Putamen (tissue), 1 donor: ENCODE data around the gene MEGF9.

Experiments used
- DNase-seq: peaks from one replicate; pipeline ENCODE4 v3.0.0-alpha.2; 2016; ENCODE audit warnings: low spot score

The MEGF9 gene

GRCh38 chr9:120730654-120731514 is 16.6 kb upstream of the MEGF9 start:
- no peak for DNase-seq

DNA sequence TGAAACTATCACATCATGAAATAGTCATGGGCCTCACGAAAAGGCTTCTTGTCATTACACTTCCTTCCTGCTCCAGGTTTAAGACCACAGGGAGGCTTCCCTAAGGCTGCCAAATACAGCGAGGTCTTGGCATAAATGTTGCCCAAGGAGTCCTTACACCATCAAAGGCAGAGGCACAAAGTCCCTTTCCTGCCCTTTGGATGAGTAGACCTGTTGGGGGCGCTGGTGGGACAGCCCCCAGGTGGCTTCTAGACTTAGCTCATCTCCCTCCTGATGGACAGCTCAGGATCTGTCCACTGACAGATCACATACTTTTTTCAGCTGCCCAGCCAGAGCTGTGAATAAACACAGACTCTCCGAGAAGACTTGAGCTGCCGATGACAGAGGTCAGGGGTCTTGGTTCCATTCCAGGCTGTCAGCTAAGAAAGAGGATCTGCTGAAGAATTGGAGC is 15.5 kb upstream of the MEGF9 start:
- DNase-seq: no peak

DNA sequence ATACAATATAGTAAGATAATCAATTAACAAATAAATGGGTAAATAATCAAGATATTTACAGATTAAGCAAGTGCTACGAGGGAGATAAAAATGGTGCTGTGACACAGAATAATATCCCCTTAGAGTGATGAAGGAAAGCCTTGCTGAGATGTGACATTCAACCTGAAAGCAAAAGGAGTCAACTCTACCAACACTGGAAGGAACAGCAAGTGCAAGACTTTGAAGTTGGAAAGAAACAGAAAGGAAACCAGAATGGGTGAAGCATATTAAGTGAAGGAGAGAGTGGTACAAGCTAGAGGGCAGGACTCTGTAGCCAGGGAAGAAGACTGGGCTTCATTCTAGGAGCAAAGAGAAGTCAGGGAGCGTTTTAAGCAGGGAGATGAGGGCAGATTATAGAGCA is 12.2 kb upstream of the MEGF9 start:
- no peak for DNase-seq

DNA sequence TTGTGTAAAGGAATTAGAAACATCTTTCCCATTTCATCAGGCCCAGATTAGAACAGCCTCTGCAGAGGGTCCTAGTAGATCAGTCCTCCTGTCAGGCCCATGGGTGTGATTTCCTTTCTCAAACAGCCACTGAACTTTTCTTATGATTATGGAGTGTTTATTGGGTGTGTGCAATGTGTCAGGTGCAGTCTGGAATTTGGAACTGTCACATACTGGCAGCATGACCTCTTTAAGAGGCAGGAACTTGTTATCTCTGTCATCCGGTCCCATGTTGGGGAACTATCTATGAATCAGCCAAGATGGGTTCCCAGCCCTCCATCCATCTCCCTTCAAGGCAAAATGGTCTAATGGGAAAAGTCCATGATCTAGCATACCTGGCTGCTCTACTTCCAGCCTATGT is 11.6 kb upstream of the MEGF9 start:
- DNase-seq: no peak

DNA sequence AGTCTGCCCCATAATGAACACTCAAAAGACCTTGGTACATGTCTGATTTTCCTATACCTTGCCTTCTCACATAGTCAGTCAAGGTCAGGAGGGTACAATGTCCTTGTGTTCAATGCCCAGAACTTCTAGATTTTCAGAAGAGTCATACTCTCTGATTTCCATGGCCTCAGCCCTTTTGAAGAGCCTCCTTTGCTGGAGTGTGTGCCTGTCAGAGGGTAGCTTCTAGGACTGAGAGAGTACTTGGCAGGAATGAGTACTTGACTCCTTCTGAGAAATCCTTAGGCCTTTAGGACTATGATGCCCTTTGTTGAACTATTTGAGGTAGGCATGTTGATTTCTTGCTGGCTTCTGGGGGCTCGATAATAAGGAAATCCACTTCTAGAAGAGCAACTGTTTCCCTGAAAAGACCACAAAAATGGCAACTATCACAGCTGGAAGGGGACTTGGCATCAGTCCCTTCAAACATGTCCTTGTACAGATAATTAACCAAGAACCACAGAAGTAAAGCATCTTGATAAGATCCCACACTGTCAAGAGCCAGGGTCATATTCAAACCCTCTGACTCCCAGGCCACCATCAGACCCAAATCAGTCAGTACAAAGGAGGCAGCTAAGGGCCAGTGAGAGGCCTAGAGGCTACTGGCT is 10.6 kb upstream of the MEGF9 start:
- DNase-seq: no peak

- DNase-seq: no peak
Observed at GRCh38 chr9:120723565-120723964, 9.3 kb upstream of the MEGF9 start.

DNA sequence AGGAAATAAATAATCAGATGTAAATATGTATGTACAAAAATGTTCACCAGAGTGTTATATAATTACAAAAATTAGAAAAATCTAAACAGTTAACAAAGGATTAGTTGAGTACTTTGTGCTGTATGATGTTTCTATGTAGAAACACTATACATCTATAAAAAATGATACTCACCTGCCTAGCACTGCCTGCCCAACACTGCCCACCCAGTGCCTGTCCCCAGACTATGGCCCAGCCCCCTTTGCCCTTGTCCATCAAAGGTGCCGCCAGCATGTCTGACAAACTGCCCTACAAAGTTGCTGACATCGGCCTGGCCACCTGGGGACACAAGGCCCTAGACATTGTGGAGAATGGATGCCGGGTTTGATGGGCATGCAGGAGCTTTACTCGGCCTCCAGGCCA is 6.1 kb upstream of the MEGF9 start:
- DNase-seq: no peak

DNA sequence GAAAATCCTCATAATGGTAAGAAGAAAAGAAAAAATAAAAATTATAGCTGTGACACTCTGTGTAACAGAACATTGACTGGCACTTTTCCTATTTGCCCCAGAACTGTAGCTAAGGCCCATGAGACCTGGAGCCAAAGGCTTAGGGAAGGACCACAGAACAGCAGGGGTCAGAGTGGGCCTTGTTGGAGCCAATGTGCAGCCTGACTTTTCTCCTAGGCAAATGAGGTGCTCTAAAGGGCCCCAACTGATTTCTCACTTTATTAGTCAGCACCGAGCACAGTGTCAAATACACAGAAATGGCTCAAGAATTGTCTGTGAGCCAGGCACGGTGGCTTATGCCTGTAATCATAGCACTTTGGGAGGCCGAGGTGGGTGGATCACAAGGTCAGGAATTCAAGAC is 4.0 kb upstream of the MEGF9 start:
- DNase-seq: no peak

GRCh38 chr9:120717176-120717575 is 2.9 kb upstream of the MEGF9 start:
- no peak for DNase-seq

DNA sequence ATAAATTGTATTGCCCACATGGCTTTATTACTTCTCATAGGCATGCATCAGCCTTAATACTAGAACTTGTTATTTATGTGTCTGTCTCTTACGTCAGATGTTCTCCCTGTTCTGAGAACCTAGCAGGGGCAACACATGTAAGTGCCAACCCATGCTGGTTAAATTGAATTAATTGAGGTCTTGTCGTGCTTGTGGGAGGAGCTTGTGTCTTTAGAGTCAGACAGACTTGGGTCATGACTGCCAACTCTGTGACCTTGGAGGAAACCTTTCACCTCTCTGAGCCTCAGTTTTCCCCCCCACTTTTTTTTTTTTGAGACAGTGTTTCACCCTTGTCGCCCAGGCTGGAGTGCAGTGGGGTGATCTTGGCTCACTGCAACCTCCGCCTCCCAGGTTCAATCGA is 2.2 kb upstream of the MEGF9 start:
- DNase-seq: no peak

DNA sequence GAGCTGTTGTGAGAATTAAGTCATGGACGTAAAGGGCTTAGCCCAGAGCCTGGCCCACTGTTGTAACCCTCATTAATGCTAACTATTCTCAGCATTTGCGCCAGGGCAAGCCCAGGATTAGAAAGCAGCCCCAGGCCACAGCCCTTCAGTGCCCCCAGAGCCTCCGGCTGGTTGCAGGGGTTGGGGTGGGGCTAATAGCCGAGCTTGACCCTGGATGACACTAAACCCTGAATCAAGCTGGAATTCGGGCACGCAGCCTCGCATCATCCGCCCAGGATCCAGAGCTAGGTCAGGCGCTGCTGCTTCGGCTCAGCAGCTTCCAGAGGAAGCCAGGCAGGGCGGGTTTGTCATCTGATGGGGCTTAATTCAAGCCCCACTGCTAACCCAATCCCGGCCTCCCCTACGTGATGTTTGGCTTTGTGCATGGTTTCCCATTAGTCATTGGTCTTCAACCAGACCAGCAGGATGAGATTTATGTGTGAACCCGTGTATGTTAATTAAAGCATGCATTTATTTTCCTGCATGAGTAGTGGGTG is 1.2 kb upstream of the MEGF9 start:
- DNase-seq: no peak

- DNase-seq: no peak
Observed at GRCh38 chr9:120714846-120715388, 647 bp upstream of the MEGF9 start.

GRCh38 chr9:120713257-120714087 is 798 bp downstream of the MEGF9 start:
- DNase-seq: no peak

GRCh38 chr9:120712539-120713031 is 1.7 kb downstream of the MEGF9 start:
- no peak for DNase-seq

- no peak for DNase-seq
Observed at GRCh38 chr9:120711841-120712538, 2.3 kb downstream of the MEGF9 start.

DNA sequence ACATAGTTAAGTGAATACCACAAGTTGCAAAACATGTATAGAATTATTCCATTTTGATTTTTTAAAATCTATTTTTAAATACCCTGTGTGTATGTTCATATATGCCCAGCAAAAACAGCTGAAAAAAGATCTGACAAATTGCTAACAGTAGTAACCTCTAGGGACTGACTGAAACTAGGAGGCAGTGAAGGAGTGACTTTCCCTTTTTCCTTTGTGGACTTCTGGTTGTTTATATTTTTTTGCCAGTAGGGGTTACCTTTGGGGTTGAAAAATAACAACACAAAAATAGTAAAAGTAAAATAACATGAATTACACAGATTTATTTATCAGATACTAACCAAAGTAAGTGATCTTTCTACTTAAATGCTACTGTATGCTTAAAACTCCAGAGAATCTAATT is 2.9 kb downstream of the MEGF9 start:
- no peak for DNase-seq

- peak; percentile 81 for DNase-seq
Observed at GRCh38 chr9:120710110-120710981, 3.9 kb downstream of the MEGF9 start.

DNA sequence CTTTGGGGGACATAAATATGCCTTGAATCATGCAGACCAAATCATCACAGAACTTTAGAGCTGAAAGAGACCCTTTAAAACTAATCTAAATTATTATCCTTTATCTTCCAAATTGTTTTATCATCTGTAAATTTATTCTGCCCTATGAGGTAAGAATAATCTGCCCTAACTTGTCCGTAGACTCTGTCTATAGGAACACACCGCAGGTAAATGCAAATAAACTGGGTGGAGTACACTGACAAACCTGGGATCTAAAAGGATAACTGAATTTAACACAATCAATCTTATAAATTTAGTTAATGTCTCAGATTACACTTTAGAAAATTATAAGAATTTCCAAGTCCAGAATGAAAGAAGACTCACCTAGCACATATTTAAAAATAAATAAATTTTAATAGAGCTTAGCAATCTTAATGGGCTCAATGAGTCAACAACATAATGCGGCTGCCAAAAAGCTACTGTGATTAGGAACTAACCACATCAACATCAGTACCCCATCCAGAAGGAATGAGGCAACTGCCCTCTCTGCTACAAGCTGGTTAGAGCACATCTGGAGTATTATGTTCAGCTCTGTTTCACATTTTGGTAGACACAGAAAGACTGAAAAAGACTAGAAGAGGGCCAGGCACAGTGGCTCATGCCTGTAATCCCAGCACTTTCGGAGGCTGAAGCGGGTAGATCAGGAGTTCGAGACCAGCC is 5.6 kb downstream of the MEGF9 start:
- DNase-seq: no peak

GRCh38 chr9:120707170-120707569 is 7.1 kb downstream of the MEGF9 start:
- DNase-seq: no peak

DNA sequence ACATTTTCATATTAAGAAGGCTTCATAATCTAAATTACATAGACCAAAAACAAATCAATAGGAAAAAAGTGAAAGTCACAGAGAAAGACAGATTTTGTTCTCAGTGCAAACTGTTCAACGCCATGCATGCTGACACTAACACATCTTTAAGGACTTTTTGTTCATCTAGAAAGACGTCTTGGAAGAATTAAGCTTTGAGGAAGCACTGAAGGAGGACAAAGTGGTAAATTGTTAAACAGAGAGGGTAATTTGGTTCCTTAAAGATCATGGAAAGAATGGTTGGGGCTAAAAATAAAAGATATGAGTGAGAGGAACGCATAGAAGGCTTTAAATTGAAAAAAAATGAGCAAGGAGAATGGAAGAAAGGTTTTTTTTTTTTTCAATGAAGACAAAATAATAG is 9.1 kb downstream of the MEGF9 start:
- no peak for DNase-seq
